HepG2 (cell line): ENCODE data around the gene NDUFB11. TPM values are rescaled to one million over a fixed set of nuclear protein-coding genes. Genes with fewer than 3 reads are reported as not detected.

Experiments used
- ATAC-seq: fragments of 200-7000 bp; cut with Tn5 transposase; 3 replicates; pipeline ENCODE4 v1.9.1; 2020; ENCODE audit warnings: mild to moderate bottlenecking, moderate library complexity
- BruUV-seq: library from RNA; stranded (reverse); fragments of 400-500 nt; replicated peaks from 2 replicates; lab custom pipeline; 2021; lab: Mats Ljungman, UMichigan
- CTCF ChIA-PET: fragments of 300-600 bp; formaldehyde crosslinking; extraction: SDS; loops from one replicate; lab custom pipeline; 2021; ENCODE audit warnings: low total read pairs, inconsistent platforms, low intra/inter-chr PET ratio; lab: Yijun Ruan, JAX
- POLR2A ChIA-PET: fragments of 350-600 bp; sonication (Branson Sonifier 250); formaldehyde crosslinking; loops from one replicate; lab custom pipeline; 2020; ENCODE audit warnings: antibody characterized with exemption, inconsistent platforms; lab: Yijun Ruan, JAX
- DNase-seq: peaks from one replicate; pipeline ENCODE4 v3.0.0-alpha.2; 2015; ENCODE audit warnings: low spot score
- FAIRE-seq: peaks from 3 replicates; lab custom pipeline; 2011; peaks lifted over from hg19 to GRCh38; lab: Jason Lieb, UNC
- H2AFZ ChIP-seq: one replicate; pipeline ENCODE4 v1.6.1; 2011; ENCODE audit warnings: low read length, inconsistent platforms
- H3K27ac ChIP-seq: fragments of 300-600 bp; 3 replicates; pipeline ENCODE4 v1.8.0; 2011; ENCODE audit warnings: mixed run types, mild to moderate bottlenecking, mixed read lengths, low read length, inconsistent platforms; ENCODE audit not compliant: insufficient read depth; ENCODE audit errors: extremely low read length
- H3K27me3 ChIP-seq, 2 experiments: fragments of 200-600 bp in 1 of 2; 2 replicates in 1 of 2; 3 replicates in 1 of 2; pipeline versions ENCODE4 v1.6.0 to v1.8.0; 2011; ENCODE audit warnings: low read length in 2 of 2, mild to moderate bottlenecking in 2 of 2, moderate library complexity in 2 of 2, inconsistent platforms in 1 of 2; ENCODE audit not compliant: insufficient read depth in 2 of 2, control insufficient read depth in 1 of 2
- H3K36me3 ChIP-seq, 2 experiments: fragments of 200-600 bp in 1 of 2; replicated peaks in 1 of 2; 2 replicates in 1 of 2; 3 replicates in 1 of 2; pipeline versions ENCODE4 v1.5.1 to v1.8.0; 2011; ENCODE audit warnings: low read length in 2 of 2, inconsistent platforms in 1 of 2; ENCODE audit not compliant: insufficient read depth in 2 of 2, control insufficient read depth in 1 of 2
- H3K4me1 ChIP-seq: 2 replicates; pipeline ENCODE4 v1.5.1; 2012; ENCODE audit warnings: low read length, inconsistent platforms; ENCODE audit not compliant: insufficient read depth
- H3K4me2 ChIP-seq: 2 replicates; pipeline ENCODE4 v1.6.0; 2011; ENCODE audit warnings: low read depth, low read length, inconsistent platforms
- H3K4me3 ChIP-seq, 3 experiments: fragments of 200-600 bp in 1 of 3; sonication (generic), shearing (Covaris generic) in 1 of 3; replicated peaks in 1 of 3; 2 replicates each; pipeline ENCODE4 v1.5.1; 2011 to 2016; ENCODE audit warnings: low read length in 3 of 3, inconsistent platforms in 2 of 3, low read depth in 2 of 3, mild to moderate bottlenecking in 2 of 3, control low read depth in 1 of 3, mixed read lengths in 1 of 3; ENCODE audit not compliant: insufficient read depth in 1 of 3
- H3K79me2 ChIP-seq: one replicate; pipeline ENCODE4 v1.6.1; 2011; ENCODE audit warnings: low read length, inconsistent platforms; ENCODE audit not compliant: insufficient read depth
- H3K9ac ChIP-seq: 2 replicates; pipeline ENCODE4 v1.6.0; 2011; ENCODE audit warnings: mild to moderate bottlenecking, low read depth, low read length, inconsistent platforms; ENCODE audit not compliant: insufficient read depth
- H3K9me3 ChIP-seq: 2 replicates; pipeline ENCODE4 v1.5.1; 2012; ENCODE audit warnings: mild to moderate bottlenecking, low read length
- H4K20me1 ChIP-seq: 2 replicates; pipeline ENCODE4 v1.6.0; 2011; ENCODE audit warnings: inconsistent platforms, mild to moderate bottlenecking, low read length, moderate library complexity; ENCODE audit not compliant: insufficient read depth
- MEIS1 ChIP-seq: sonication (generic); formaldehyde crosslinking; IDR thresholded peaks from 2 replicates; pipeline ENCODE4 v1.9.0; 2021; ENCODE audit warnings: mild to moderate bottlenecking, missing genetic modification reagents, moderate library complexity, borderline replicate concordance
- SRF ChIP-seq: IDR thresholded peaks from 2 replicates; pipeline ENCODE4 v1.6.1; 2011; ENCODE audit warnings: mild to moderate bottlenecking, low read depth, low read length, moderate library complexity
- TARDBP ChIP-seq: sonication (generic); formaldehyde crosslinking; IDR thresholded peaks from 2 replicates; pipeline ENCODE4 v1.8.0; 2022; ENCODE audit warnings: mild to moderate bottlenecking, missing genetic modification reagents
- WGBS: methylation state at CpG from one replicate; pipeline ENCODE4 v1.1.6; 2017; ENCODE audit warnings: low lambda C conversion rate; 5-methylcytosine and 5-hydroxymethylcytosine counted together
- in situ Hi-C: cut with HindIII; loops from 2 replicates; pipeline ENCODE4 v1.10.0; 2017; ENCODE audit warnings: low pct_unique_long_range_greater_than_20kb; ENCODE audit not compliant: extremely low pct_ligation_motif_present
- intact Hi-C: fragments of 100-400 bp; cut with micrococcal nuclease; formaldehyde crosslinking; loops from one replicate; pipeline ENCODE4 v1.10.0; 2022; ENCODE audit not compliant: unreplicated experiment
- polyA plus RNA-seq, 8 experiments: library from polyadenylated mRNA; depleted of rRNA in 3 of 8; stranded (reverse) in 7 of 8; unstranded in 1 of 8; fragments of >200 nt; fragmentation: Illumina TruSeq in 4 of 8; extraction: Trizol in 4 of 8; gene quantifications; 2 replicates each; pipeline versions ENCODE4 v1.2.1 to v1.2.3, GENCODE V29; 2011 to 2016; ENCODE audit warnings: low read depth in 4 of 8, missing spikeins in 1 of 8, mixed read lengths in 1 of 8; ENCODE audit not compliant: insufficient read depth in 1 of 8
- total RNA-seq, 5 experiments: library from RNA; depleted of rRNA; stranded (reverse); fragments of >200 nt; fragmentation: Illumina TruSeq; extraction: Trizol; gene quantifications; 2 replicates each; pipeline ENCODE4 v1.2.3, GENCODE V29; 2016; ENCODE audit warnings: low read depth in 1 of 5
- TF ChIP-seq, protein P1 (sequence below): sonication (generic); formaldehyde crosslinking; conservative IDR thresholded peaks from 2 replicates; pipeline ENCODE4 v1.4.0; 2020; ENCODE audit warnings: mild to moderate bottlenecking, missing genetic modification reagents, moderate library complexity
- TF ChIP-seq, protein P2 (sequence below): sonication (generic); formaldehyde crosslinking; IDR thresholded peaks from 2 replicates; pipeline ENCODE4 v1.8.1; 2023; ENCODE audit warnings: mild to moderate bottlenecking, missing genetic modification reagents

Gene NDUFB11
- total and polyA plus RNA-seq, 2 of the 13 experiments (the other 11 are each of a cell fraction or from before 2014, with no cell fraction given) = 46.6 to 100 TPM

DNA sequence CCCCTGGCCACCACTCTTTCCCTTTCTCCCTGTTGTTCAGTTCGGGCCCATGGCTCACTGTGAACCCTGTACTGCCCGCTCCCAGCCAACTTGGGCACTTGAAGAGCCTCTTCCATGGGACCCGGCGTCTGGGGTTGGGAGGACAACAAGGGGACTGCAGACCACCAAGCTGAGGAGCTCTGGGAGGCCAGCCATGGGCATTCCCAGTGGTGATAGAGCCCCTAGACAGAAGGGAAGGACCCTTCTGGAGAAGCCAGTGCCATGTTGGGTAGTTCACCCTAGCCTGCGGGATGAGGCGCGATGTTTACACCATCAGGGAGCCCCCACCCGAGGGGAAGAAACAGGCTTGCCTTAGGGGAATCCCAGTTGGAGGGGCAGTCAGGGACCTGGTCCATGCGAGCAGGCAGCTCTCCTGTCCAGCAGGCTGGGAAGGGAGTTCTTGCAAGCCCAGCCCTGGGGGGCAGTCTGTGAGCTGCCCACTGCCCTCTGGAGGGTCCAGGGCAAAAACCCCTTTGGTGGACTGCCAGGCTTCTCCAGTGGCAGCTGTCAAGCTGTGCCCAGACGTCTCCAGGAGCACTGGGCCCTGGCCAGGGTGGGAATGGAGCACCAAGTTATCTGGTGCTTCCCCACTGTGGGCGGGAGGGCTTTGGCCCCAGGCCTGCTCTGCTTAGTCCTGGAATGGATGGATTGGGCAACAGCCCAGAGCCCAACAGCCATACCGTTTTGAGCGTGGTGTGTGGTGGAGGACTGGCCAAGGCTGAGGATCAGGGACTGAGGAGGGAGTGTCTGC lies 25.4 kb upstream of the NDUFB11 start (continued):
- TF ChIP-seq, protein P1, sequence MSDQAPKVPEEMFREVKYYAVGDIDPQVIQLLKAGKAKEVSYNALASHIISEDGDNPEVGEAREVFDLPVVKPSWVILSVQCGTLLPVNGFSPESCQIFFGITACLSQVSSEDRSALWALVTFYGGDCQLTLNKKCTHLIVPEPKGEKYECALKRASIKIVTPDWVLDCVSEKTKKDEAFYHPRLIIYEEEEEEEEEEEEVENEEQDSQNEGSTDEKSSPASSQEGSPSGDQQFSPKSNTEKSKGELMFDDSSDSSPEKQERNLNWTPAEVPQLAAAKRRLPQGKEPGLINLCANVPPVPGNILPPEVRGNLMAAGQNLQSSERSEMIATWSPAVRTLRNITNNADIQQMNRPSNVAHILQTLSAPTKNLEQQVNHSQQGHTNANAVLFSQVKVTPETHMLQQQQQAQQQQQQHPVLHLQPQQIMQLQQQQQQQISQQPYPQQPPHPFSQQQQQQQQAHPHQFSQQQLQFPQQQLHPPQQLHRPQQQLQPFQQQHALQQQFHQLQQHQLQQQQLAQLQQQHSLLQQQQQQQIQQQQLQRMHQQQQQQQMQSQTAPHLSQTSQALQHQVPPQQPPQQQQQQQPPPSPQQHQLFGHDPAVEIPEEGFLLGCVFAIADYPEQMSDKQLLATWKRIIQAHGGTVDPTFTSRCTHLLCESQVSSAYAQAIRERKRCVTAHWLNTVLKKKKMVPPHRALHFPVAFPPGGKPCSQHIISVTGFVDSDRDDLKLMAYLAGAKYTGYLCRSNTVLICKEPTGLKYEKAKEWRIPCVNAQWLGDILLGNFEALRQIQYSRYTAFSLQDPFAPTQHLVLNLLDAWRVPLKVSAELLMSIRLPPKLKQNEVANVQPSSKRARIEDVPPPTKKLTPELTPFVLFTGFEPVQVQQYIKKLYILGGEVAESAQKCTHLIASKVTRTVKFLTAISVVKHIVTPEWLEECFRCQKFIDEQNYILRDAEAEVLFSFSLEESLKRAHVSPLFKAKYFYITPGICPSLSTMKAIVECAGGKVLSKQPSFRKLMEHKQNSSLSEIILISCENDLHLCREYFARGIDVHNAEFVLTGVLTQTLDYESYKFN = no peak

- Histone ChIP-seq H3K4me2 (no peak overlapping the region), H3K4me3 (no peak overlapping the region), H3K9me3 (no peaks in the 10 kb centered on the region), H2AFZ (no peak overlapping the region), H3K4me1 (peaks cover 10% of the 10 kb centered on the region), H3K36me3 (peaks cover 10 to 18% of the 10 kb centered on the region in 2 experiments; a peak in 4 of 5 replicates), H3K27me3 (no peaks in the 10 kb centered on the region), H3K9ac (no peak overlapping the region), H3K79me2 (peaks cover 12% of the 10 kb centered on the region), H3K27ac (no peak overlapping the region), H4K20me1 (no peaks in the 10 kb centered on the region)
- in situ Hi-C loops = no loop called here
- BruUV-seq = no TSS peak
- ChIA-PET POLR2A (no interaction called here), CTCF (no interaction called here)
- ATAC-seq (no peak), FAIRE-seq (no peak), DNase-seq (no peak)
- intact Hi-C loops = no loop called here
- no peak for TF ChIP-seq MEIS1 (CRISPR knock-in tag)
- TF ChIP-seq SRF = no peak
- TF ChIP-seq TARDBP = no peak
- TF ChIP-seq, protein P2, sequence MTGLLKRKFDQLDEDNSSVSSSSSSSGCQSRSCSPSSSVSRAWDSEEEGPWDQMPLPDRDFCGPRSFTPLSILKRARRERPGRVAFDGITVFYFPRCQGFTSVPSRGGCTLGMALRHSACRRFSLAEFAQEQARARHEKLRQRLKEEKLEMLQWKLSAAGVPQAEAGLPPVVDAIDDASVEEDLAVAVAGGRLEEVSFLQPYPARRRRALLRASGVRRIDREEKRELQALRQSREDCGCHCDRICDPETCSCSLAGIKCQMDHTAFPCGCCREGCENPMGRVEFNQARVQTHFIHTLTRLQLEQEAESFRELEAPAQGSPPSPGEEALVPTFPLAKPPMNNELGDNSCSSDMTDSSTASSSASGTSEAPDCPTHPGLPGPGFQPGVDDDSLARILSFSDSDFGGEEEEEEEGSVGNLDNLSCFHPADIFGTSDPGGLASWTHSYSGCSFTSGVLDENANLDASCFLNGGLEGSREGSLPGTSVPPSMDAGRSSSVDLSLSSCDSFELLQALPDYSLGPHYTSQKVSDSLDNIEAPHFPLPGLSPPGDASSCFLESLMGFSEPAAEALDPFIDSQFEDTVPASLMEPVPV = no peak
- 100% methylated on average over 1 of the region's 19 CpGs for WGBS
Measured at GRCh38 chrX:47169273-47169672, 24.8 kb upstream of the NDUFB11 start.
